Stimulated activated CD4-positive, alpha-beta T cell treated with anti-CD3 and anti-CD28 coated beads, Interleukin-4, amount 100 ng/mL, for 48 hours (primary cell): Measurements from ENCODE around the gene THOC6.

Experiments used
- DNase-seq, 2 donors: peaks; one replicate each; pipeline ENCODE4 v3.0.0-alpha.2; 2020; ENCODE audit warnings: low read depth in 2 of 2

Gene THOC6

DNA sequence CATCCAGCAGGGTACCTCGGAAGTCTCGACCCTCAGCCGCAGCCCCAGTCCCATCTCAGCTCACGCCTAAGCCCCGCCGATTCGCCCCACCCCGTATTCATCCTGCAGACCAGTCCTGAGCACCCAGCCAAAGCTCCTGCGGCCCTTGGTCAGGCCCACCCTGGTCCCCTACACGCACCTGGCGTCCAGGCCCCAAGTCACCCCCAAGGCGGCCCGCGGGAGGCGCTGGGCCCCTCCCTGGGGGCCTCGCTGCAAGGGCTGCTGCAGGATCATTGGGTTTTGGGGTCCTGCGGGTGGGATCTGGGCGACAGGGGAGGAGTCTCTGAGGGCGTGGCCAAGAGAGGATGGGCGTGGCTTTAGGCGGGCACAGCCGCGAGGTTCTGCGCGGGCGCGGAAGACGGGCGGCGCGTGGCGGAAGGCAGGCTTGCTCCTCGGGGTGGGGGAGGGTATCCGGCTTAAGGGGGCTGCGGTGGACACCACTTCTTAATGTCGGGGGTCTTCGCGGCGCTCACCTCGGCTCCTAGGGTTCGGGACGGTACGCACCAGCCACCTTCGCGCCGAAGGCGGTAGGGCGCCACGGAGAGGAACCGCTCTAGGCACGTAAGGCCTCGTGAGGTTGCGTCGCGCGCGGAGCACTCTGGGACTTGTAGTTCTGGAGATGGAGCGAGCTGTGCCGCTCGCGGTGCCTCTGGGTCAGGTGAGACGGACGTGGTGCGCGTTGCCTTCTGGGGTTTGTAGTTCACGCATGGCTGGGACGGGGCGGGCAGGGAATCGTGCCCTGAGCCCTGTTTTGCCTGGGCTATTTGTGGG, at the start of gene THOC6, which contains the start of gene HCFC1R1:
Gene THOC6, plus strand, starts transcription at position 367 of the 810 bp plus-strand sequence. Its CDS starts 292 bp downstream, at position 659.
Gene HCFC1R1, minus strand, starts transcription at position 274 of the 810 bp plus-strand sequence. Its CDS starts 1 bp downstream, at position 273.
- peak; percentile 94 to 95 for DNase-seq

DNA sequence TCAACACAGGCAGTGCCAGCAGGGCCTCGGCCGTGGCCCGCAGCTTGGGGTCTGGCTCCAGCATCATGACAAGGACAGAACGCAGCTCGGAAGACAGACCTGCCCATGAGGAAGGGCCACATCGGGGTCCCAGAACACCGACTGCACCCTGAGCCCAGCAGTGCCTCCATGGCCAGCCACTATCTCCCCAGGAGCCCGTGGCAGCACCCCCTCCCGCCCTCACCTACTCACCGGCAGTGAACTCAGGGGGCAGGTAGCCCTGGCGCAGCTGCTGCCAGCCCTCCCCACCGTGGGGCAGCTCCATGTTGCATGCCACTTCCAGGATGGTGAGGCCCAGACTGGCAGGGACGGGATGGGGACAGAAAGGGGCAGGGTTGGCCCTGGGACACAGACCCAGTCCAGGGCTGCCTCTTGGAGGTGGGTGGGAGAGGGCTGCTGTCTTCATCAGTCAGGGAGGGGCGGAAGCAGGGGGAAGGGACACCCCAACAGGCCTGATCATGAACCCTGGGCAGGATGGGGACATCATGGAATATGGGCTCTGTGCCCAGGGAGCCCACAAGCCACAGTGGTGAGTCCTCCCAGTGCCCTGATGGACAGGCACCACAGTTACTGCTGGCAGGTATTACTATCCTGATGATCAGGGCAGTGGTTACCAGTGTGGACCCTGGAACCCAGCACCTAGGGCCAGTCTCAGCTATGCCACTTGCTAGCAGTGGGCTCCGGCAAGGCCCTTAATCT, 49.3 kb upstream of the THOC6 start:
- no peak for DNase-seq

DNA sequence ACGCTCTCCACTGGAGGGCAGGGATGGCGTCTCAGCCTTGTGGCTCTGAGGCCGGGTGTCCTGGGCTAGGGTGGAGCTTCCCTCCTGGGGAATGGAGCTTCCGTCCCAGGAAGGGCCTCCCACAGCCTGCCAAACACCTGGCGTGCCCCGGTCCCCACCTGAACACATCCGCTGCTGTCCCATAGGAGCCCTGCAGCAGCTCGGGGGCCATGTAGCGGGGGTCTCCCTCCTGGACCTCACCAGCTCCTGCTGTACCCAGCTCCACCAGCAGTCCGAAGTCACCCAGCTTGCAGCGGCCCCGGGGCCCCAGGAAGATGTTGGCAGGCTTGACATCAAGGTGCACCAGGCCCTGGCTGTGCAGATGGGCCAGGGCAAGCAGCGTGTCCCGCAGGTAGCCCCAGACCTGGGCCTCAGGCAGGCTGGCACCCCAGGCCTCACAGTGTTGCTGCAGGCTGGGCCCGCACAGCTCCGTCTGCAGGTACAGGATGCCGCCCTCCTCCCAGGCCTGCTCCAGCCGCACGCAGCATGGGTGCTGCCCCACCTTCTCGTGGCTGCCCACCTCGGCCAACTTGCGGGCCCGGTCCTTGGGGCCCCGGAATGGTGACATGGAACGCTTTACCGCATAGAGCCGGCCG, 48.6 kb upstream of the THOC6 start:
- DNase-seq, result no peak

DNA sequence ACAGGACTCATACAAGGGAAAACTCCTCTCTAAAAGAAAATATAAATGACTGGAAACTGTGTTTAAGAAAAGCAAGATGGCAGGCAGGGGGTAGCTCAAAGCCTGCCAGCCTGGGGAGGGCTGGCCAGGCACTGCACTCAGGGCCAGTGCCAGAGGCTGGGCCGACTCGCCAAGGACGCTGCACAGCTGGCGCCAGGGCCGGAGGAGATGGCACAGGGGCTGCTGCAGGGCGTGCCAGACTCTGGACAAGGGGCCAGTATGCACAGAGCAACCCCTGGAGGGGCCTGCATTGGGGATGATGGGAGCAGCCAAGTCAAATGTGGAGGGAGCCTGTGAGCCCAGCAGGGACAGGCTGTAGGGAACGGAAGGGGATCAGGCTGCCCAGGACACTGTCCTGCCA, 47.6 kb upstream of the THOC6 start:
- no peak for DNase-seq

DNA sequence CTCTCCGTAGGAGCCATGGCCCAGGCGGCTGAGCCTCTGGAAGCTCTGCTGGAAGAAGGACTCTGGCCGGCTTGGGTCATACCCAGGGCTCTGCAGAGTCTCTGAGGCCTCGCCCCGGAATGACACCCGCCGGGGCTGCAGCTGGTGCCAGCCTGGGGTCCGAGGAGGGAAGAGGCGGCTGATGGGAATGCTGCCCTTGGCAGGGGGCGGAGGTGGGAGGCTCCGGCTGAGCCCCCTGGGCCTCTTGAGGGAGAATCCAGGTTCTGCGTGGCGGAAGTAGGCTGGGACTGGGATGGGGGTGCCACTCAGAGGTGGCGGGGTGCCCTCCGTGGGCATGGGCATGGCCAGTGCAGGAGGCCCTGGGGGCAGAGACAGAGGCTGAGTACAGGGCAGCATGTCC, 47.2 kb upstream of the THOC6 start:
- no peak for DNase-seq

DNA sequence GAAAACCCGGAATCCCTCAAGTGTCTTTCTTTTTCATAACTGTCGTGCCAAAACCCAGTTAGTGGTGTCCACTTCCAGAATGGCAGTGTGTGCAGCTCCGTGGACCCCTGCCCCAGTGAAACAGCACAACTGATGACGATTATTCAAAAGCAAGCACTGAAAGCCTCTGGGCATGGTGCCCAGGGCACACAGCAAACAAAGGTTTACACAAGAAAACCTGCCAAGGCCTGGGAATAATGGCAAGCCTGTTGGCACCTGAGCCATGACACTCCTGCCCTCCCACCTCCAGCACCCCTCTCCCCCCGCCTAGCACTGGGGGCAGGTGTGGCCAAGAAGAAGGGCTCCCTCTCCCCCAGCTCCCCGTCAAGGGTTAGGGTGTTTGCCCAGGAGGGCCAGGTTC, 46.4 kb upstream of the THOC6 start:
- no peak for DNase-seq

DNA sequence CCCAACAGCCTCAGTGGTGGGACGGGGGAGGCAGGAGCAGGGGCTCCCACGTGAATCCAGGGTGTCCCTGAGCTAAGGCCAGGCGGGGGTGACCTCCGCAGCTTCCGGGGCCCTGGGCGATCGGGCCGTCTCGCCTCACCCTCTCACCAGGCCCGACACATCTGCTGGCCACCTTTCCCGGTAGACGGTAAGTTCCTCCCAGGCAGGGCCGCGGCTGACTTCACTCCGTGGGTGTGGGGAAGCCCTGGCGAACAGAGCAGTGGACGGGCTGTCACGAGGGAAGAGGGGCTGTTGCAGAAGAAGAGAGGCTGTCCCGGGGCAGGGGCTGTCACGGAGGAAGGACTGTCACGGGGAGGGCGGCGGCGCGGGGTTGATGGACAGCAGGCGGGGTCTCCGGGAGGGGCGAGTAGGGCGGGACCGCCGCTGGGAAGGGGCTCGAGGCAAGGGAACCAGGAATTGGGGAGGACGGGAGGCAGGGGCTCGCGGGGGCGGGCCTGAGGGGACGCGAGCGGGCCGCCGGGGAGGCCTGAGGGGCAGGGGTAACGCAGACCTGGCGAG, 44.1 kb upstream of the THOC6 start:
- no peak for DNase-seq

DNA sequence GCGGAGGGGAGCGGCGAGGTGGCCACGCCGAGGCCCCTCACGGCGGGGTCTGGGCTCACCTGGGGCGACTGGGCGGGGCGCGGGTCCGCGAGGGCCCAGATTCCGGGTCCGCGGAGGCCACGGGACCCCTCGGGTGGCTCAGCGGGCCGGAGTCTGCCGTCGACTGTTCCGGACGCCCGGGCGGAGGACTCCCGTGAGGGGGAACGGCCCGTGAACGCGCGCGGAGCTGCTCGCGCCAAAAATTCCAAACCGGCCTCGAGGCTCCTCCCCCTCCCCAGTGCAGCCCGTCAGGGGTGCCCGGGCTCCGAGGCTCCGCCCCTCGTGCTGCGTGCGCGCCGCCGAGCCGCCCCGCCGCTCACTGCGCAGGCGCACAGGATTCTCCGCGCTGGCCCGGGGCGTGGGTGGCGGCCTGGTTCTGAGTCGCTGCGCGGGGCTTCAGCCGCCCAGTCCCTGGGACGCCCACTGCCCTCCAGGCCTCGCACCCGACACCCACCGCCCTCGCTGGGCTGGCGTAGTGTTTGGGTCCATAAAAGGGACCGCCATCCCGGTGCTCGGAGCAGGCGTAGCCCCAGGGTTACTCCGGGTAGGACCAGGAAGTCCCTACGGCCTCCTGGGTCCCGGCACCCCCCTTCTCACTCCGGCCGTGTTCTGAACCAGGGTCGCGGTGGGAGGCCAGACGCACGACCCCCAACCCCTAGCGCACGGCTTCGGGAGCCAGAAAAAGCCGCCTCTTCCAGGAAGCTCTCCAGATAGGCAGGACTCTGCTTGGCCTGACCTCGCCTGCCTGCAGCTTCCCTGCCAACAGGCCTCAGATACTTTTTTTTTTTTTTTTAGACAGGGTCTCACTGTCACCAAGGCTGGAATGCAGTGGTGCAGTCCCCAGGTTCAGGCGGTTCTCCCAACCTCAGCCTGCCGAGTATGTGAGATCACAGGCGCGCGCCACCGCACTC, 43.3 kb upstream of the THOC6 start, which contains the start of gene PKMYT1:
Gene PKMYT1, minus strand, starts transcription at position 220 of the 950 bp plus-strand sequence. CDS start 789 bp downstream, outside the sequence.
- peak; percentile 91 to 94 for DNase-seq

DNA sequence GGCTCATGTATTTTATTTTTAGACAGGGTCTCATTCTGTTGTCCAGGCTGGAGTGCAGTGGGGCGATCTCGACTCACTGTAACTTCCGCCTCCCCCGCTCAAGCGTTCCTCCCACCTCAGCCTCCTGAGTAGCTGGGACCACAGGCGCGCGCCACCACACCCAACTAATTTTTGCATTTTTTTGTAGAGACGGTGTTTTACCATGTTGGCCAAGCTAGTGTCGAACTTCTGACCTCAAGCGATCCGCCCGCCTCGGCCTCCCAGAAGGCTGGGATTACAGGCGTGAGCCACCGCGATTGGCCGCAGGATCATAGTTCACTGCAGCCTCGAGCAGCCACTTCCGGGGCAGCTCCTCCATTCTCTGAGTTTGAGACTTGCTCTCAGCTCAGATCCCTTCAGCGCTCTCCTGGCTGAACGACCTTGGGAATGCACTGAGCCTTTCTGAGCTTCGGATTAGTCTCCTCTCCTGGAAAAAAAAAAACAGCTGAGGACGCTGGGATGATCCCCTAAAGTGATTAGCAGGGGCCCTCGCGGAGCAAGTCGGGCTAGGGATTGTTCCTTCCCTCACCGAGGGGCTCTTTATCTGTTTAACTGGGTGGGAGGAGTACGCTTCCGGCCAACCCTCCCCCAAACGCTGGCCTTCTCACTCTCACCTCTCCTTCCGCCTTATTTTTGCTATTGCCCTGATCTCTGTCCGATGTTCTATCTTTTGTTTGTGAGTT, 42.5 kb upstream of the THOC6 start:
- no peak for DNase-seq

DNA sequence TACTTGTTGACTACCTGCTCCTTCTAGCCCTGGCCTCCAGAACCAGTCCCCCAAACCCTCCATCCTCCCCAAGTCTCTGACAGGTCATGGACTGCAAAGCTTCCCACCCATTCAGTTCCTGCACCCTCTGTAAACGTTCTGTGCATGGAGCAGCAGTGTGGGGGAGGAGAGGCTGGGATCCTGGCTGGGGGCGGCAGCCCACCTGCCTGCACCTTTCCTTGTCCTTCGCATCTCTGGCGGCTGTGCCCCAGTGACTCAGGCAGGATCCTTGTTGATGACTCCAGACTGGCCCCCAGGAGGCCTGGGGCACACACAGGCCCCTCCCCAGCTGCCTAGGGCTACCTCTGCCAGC, 42.0 kb upstream of the THOC6 start:
- DNase-seq, result no peak

DNA sequence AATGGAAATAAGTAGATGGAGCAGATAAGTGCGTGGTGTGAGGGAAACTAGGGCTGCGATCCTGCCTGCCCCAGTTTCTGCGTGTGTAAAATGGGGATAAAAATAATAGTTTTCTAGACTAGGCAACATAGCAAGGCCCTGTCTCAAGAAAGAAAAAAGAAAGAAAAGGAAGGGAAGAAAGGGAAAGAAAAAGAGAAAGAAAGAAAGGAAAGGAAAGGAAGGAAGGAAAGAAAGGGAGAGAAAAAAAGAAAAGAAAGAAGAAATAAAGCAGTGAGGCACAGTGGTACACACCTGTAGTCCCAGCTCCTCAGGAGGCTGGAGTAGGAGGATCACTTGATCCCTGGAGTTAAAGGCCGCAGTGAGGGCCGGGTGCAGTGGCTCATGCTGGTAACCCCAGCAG, 41.4 kb upstream of the THOC6 start:
- DNase-seq, result no peak

DNA sequence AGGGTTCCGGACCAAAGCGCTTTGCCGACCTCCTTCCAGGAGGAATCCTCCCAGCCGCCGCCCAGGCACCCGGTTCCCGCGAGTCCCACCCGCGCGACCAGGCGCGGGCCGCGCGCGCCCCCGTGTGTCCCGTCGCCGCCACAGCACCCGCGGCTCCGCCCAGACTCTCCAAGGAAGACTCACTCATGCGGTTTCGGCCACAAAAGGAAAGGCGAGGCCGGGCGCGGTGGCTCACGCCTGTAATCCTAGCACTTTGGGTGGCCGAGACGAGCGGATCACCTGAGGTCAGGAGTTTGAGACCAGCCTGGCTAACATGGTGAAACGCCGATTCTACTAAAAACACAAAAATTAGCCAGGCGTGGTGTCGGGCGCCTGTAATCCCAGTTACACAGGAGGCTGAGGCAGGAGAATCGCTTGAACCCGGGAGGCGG, 40.1 kb upstream of the THOC6 start:
- DNase-seq, result peak; percentile 76 to 79

DNA sequence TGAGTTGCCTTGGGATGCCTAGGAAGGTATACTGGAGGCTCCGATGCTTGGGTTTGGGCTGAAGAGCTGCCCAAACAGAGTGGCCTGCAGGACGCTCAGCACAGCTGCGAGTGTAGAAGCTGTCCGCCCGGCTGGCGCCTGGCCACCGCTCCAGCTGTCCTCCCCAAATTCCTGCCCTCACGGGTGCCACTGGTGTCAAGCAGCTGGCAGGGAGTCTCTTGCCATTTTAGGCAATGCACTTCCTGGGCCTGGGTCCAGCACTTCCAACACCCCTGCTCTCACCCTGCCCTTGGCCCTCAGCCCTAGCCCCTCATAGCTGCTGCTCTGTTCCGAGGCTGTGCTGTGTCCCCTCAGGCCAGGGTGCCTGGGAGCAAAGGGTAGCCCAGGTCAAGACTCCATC, 38.4 kb upstream of the THOC6 start:
- DNase-seq, result no peak

DNA sequence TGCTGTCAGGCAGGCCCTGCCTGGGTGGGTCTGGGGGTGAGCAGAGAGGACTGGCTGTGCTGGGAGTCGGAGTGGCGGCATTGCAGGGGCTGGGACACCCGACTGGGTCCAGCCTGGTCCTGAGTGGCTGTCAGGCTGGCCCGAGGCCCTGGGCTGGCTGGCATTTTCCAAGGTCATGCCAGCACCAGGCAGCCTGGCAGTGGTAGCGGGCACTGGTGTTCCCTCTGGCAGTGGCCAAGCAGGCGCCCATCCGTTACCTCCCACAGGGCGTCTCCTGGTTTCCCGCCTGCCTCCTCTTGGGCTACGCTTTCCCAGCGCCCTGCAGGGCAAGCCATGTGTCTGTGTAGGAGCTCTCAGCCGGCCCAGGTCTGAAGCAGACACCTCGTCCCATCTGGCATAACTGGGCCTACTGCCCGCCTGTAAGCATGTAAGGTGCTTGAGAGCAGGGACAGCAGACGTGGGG, 37.9 kb upstream of the THOC6 start:
- DNase-seq, result no peak

DNA sequence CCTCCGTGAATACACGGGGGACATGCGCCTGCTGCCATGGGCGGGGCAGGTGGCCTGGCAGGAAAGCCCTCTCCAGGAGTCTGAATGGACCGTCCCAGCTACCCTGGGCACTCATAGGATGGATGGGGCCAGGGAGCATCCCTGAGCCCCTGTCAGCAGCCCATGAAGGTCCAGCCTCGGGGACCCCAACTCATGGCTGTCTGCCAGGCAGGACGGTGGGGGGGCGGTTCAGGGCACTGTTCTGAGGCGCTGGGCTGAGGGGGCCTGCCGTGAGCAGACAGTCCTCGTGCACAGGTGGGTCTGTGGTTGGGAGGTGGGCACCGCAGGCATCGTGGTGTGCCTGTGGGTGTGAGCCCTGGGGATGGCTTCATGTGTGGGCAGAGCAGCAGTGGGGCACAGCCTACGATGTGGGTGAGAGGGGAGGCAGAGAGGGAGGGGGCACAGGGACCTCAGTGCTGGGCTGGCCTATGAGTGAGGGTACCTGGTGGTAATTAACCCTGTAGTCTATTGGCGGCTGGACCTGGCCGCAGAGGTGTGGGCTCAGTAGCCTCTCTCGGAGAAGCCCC, 37.1 kb upstream of the THOC6 start:
- DNase-seq, result no peak

DNA sequence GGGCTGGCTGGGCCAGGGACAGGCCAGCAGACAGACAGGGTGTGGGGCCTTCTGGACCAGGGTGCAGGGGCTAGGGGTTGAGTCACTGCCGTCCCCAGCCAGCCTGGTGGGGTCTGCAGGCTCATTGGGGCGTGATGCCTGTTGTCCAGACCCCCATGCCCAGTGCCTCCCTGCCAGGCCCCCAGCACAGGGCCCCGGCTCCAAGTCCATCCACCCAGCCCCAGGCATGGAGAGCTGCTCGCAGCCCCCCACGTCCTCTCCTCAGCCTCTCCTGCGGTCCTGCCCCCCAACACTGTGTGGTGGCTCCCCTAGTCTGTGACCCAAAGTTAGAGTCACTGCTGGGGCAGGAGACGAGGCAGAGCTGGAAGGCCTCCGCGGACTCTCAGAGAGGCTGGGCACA, 36.5 kb upstream of the THOC6 start:
- DNase-seq, result no peak

DNA sequence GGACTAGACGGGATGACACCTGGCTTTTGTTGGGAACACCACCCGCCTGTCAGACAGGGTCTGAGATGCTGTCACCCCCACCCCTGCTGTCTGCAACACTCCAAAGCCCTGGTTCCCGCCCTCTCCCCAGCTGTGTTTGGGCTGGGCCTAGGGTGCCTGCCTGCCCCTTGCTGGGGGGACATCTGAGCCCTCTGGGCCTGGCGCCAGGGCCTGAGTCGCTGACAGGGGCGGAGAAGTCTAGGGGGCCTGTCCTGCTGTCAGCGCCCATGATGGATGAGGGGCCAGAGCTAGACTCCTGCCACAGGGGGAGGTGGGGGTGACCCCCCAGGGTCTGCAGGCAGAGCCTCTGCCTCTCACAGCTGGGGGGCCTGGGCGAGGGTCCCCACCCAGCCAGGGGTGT, 36.0 kb upstream of the THOC6 start:
- no peak for DNase-seq

DNA sequence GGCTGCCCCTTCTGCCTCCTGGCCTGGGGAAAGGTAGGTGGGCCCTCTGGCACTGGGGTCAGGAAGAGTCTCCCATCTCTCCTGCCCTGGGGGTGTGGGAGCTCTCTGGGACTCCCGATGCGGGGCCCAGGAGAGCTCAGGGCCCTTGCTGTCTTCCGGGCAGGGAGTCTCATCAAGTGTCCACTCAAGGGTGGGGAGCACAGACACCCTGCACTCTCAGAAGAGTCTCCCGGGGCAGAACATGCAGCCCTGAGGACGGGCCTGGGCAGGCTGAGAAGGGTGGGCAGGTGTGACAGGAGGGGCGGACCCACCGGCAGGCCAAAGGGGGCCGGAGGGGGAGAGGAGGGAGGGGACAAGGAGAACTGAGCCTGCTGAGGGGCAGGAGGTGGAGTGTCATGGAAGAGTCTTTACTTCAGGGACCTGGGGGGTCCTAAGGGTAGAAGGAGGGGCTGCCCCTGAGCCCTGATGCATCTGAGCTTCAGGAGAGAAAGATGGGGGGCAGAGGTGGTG, 35.2 kb upstream of the THOC6 start:
- no peak for DNase-seq

DNA sequence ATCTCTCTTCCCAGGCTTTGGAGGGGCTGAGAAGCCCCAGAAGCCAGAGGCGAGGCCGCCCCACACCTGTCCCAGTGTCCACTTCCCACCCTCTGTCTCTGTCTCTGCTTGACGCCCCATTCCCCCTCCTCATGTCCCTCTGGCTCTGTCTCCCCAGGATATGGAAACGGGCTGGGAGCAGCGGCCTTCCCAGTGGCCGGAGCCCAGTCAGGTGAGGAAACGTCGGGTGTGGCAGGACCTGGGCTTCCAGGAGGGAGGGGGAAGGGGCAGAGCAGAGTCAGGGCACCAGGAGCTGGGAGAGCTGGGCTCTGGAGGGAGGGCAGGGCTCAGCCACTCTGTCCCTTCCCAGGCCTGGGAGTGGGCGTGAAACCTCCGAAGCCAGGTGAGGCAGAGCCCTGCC, 32.9 kb upstream of the THOC6 start:
- DNase-seq, result no peak
